ENCODE results near the gene FOXN3.
A peak's percentile ranks its signal among the peaks of the same experiment; 100 is the strongest.

DNA sequence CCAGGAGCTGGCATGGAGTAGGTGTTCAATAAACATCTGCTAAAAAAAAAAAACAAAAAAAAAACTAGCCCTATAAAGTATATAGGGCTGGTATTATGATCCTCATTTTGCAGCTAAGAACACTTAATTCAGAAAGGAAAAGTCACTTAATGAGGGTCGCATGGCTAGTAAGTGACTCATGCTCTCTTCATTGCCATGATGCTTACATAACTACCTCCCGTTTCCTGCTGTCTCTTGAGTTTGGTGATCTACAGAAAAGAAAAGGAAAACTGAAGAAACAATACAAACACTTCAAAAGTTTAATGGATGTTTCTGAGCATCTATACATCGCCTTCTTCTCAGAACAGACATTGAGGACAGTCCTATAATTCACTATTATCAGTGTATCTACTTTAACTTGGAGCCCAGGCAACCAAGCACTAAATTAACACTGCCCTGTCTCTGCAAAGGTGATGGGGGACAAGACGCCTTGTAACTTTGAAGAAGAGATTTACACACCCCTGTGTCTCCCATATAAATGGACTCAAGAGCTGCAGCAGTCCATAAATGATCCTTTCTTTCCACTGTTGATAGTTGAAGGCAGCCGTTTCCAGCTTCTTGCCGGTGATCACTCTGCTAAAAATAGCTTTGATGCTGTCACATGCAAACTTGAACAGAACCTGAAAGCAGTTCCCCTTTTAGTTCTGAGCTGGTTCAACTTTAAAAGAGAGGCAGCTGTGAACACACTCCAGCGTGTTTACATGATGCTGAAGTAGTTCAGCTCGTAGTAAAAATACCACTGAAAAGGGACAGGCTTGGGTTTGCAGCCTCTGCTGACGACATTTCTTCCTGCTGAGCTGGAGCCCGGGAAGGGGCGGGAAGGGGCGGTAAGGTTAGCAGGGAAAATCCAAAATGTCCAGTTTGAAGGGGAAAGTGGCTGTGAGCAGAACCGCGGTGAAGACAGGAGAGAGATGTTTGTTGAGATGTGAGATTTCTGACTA lies 113.3 kb downstream of the FOXN3 start:
- TF ChIP-seq CTCF (IDR thresholded peaks at IDR 0.05; ENCODE audit: insufficient read depth, low read length) (no peak), GABPA (IDR thresholded peaks at IDR 0.05; ENCODE audit: low read depth) (no peak), POLR2AphosphoS5 (IDR thresholded peaks at IDR 0.05; ENCODE audit: low read depth) (no peak), SPI1 (IDR thresholded peaks at IDR 0.05; ENCODE audit: borderline replicate concordance, low read depth) (peak; percentile 100)
- TF ChIP-seq, protein P1, sequence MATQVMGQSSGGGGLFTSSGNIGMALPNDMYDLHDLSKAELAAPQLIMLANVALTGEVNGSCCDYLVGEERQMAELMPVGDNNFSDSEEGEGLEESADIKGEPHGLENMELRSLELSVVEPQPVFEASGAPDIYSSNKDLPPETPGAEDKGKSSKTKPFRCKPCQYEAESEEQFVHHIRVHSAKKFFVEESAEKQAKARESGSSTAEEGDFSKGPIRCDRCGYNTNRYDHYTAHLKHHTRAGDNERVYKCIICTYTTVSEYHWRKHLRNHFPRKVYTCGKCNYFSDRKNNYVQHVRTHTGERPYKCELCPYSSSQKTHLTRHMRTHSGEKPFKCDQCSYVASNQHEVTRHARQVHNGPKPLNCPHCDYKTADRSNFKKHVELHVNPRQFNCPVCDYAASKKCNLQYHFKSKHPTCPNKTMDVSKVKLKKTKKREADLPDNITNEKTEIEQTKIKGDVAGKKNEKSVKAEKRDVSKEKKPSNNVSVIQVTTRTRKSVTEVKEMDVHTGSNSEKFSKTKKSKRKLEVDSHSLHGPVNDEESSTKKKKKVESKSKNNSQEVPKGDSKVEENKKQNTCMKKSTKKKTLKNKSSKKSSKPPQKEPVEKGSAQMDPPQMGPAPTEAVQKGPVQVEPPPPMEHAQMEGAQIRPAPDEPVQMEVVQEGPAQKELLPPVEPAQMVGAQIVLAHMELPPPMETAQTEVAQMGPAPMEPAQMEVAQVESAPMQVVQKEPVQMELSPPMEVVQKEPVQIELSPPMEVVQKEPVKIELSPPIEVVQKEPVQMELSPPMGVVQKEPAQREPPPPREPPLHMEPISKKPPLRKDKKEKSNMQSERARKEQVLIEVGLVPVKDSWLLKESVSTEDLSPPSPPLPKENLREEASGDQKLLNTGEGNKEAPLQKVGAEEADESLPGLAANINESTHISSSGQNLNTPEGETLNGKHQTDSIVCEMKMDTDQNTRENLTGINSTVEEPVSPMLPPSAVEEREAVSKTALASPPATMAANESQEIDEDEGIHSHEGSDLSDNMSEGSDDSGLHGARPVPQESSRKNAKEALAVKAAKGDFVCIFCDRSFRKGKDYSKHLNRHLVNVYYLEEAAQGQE (IDR thresholded peaks at IDR 0.05; ENCODE audit: insufficient replicate concordance, low read depth) = no peak

Measured in HL-60 (cell line).